Body of pancreas (tissue), 4 donors: ENCODE results near the gene SPINK8.

ENCODE experiments used
- POLR2A ChIP-seq, 3 donors: fragments of 450-650 bp; IDR thresholded peaks; one replicate each; pipeline ENCODE4 v1.6.1; 2016; ENCODE audit warnings: antibody characterized with exemption in 3 of 3, mild to moderate bottlenecking in 2 of 3
- TF ChIP-seq, protein P1 (sequence below), 7 experiments: fragments of 450-650 bp in 4 of 7; fragments of 200-600 bp in 3 of 7; sonication (generic) in 3 of 7; IDR thresholded peaks; one replicate each; pipeline ENCODE4 v1.5.1; 2016 to 2019; ENCODE audit warnings: antibody characterized with exemption in 7 of 7

DNA sequence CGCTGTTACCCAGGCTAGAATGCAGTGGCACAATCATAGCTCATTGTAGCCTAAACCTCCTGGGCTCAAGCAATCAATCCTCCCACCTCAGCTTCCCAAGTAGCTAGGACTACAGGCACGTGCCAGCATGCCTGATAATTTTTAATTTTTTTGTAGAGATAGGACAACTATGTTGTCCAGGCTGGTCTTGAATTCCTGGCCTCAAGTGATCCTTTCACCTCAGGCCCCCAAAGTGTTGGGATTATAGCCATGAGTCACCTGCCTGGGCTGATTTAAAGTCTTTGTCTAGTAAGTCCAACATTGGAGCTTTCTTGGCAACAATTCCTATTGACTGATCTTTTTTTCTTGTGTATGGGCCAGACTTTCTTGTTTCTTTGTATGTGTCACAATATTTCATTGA lies 28.1 kb downstream of the SPINK8 start:
- TF ChIP-seq, protein P1, sequence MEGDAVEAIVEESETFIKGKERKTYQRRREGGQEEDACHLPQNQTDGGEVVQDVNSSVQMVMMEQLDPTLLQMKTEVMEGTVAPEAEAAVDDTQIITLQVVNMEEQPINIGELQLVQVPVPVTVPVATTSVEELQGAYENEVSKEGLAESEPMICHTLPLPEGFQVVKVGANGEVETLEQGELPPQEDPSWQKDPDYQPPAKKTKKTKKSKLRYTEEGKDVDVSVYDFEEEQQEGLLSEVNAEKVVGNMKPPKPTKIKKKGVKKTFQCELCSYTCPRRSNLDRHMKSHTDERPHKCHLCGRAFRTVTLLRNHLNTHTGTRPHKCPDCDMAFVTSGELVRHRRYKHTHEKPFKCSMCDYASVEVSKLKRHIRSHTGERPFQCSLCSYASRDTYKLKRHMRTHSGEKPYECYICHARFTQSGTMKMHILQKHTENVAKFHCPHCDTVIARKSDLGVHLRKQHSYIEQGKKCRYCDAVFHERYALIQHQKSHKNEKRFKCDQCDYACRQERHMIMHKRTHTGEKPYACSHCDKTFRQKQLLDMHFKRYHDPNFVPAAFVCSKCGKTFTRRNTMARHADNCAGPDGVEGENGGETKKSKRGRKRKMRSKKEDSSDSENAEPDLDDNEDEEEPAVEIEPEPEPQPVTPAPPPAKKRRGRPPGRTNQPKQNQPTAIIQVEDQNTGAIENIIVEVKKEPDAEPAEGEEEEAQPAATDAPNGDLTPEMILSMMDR (IDR thresholded peaks at IDR 0.05) = no peak
- no peak for TF ChIP-seq POLR2A (IDR thresholded peaks at IDR 0.05)
